GM12878 (cell line): Measurements from ENCODE around the gene UNC45B. TPM values are rescaled to one million over a fixed set of nuclear protein-coding genes. Genes with fewer than 3 reads are reported as not detected.

Source experiments
- ATAC-seq: fragments of 200-7000 bp; cut with Tn5 transposase; 3 replicates; pipeline ENCODE4 v1.9.1; 2020; ENCODE audit warnings: mild to moderate bottlenecking, moderate library complexity
- BruUV-seq: library from RNA; stranded (reverse); fragments of 400-500 nt; replicated peaks from 2 replicates; lab custom pipeline; 2021; lab: Mats Ljungman, UMichigan
- CTCF ChIA-PET: fragments of 300-600 bp; sonication (Branson Sonifier 250); formaldehyde crosslinking; extraction: SDS; loops from one replicate; lab custom pipeline; 2021; ENCODE audit warnings: inconsistent platforms; lab: Yijun Ruan, JAX
- POLR2A ChIA-PET: fragments of 350-600 bp; formaldehyde crosslinking; extraction: SDS; loops from one replicate; lab custom pipeline; 2021; ENCODE audit warnings: inconsistent platforms; lab: Charles Lee
- RAD21 ChIA-PET: fragments of 300-600 bp; sonication (Branson Sonifier 250); formaldehyde crosslinking; loops from one replicate; lab custom pipeline; 2023; ENCODE audit warnings: antibody characterized with exemption; ENCODE audit not compliant: unreplicated experiment; lab: Charles Lee
- SMC1A ChIA-PET: fragments of 300-600 bp; sonication (Branson Sonifier 250); formaldehyde crosslinking; loops from one replicate; lab custom pipeline; 2023; ENCODE audit not compliant: unreplicated experiment, uncharacterized antibody; lab: Charles Lee
- DNase-seq: peaks from one replicate; pipeline ENCODE4 v3.0.0-alpha.2; 2011; ENCODE audit warnings: low read depth, low spot score
- FAIRE-seq: peaks from 3 replicates; lab custom pipeline; 2011; peaks lifted over from hg19 to GRCh38; lab: Jason Lieb, UNC
- H2AFZ ChIP-seq: 2 replicates; pipeline ENCODE4 v1.6.0; 2011; ENCODE audit warnings: low read depth, low read length, control low read depth; ENCODE audit not compliant: control insufficient read depth
- H3K27ac ChIP-seq: 2 replicates; pipeline ENCODE4 v1.5.1; 2011; ENCODE audit warnings: control low read depth; ENCODE audit not compliant: control insufficient read depth, insufficient read depth
- H3K27me3 ChIP-seq, 2 experiments: replicated peaks in 1 of 2; 2 replicates each; pipeline versions ENCODE4 v1.6.0 to v1.6.1; 2011; ENCODE audit warnings: low read length in 1 of 2; ENCODE audit not compliant: control insufficient read depth in 2 of 2, insufficient read depth in 2 of 2
- H3K36me3 ChIP-seq, 2 experiments: 2 replicates each; pipeline ENCODE4 v1.5.1; 2011; ENCODE audit warnings: low read length in 1 of 2; ENCODE audit not compliant: control insufficient read depth in 2 of 2, insufficient read depth in 2 of 2
- H3K4me1 ChIP-seq: 2 replicates; pipeline ENCODE4 v1.6.1; 2011; ENCODE audit warnings: mild to moderate bottlenecking, low read length, moderate library complexity, mixed read lengths; ENCODE audit not compliant: control insufficient read depth, insufficient read depth
- H3K4me2 ChIP-seq: 2 replicates; pipeline ENCODE4 v1.6.0; 2011; ENCODE audit warnings: control low read depth; ENCODE audit not compliant: control insufficient read depth, insufficient read depth
- H3K4me3 ChIP-seq: fragments of 200-600 bp; sonication (generic); 2 replicates; pipeline ENCODE4 v1.5.1; 2016
- H3K79me2 ChIP-seq: 2 replicates; pipeline ENCODE4 v1.6.0; 2011; ENCODE audit warnings: low read length; ENCODE audit not compliant: control insufficient read depth, insufficient read depth
- H3K9ac ChIP-seq: 2 replicates; pipeline ENCODE4 v1.8.0; 2011; ENCODE audit warnings: low read length, control low read depth, mixed read lengths; ENCODE audit not compliant: control insufficient read depth, insufficient read depth
- H3K9me3 ChIP-seq: replicated peaks from 3 replicates; pipeline ENCODE4 v1.5.1; 2011; ENCODE audit warnings: mild to moderate bottlenecking, low read length; ENCODE audit not compliant: control insufficient read depth, insufficient read depth
- H4K20me1 ChIP-seq: 2 replicates; pipeline ENCODE4 v1.6.0; 2011; ENCODE audit not compliant: control insufficient read depth, insufficient read depth
- CHD1 ChIP-seq: IDR thresholded peaks from 2 replicates; pipeline ENCODE4 v1.6.1; 2012; ENCODE audit warnings: low read depth, low read length, improper control_type of control experiment
- CHD4 ChIP-seq: fragments of 200-600 bp; sonication (generic); IDR thresholded peaks from 2 replicates; pipeline ENCODE4 v1.6.1; 2016; ENCODE audit warnings: mild to moderate bottlenecking
- CREB1 ChIP-seq: IDR thresholded peaks from 2 replicates; pipeline ENCODE4 v1.6.1; 2012; ENCODE audit warnings: low read depth, mild to moderate bottlenecking, inconsistent platforms
- CREM ChIP-seq: IDR thresholded peaks from 2 replicates; pipeline ENCODE4 v1.6.1; 2014; ENCODE audit warnings: antibody characterized with exemption, low read depth
- EP300 ChIP-seq, 2 experiments: fragments of 150-350 bp in 1 of 2; IDR thresholded peaks; 2 replicates each; pipeline ENCODE4 v1.6.1; 2011 to 2012; ENCODE audit warnings: low read depth in 2 of 2, low read length in 2 of 2, borderline replicate concordance in 1 of 2, improper control_type of control experiment in 1 of 2, inconsistent platforms in 1 of 2; ENCODE audit not compliant: control insufficient read depth in 1 of 2
- KLF5 ChIP-seq: fragments of 450-650 bp; IDR thresholded peaks from 2 replicates; pipeline ENCODE4 v1.6.1; 2014; ENCODE audit warnings: mild to moderate bottlenecking; ENCODE audit not compliant: partially characterized antibody
- NRF1 ChIP-seq: conservative IDR thresholded peaks from 2 replicates; pipeline ENCODE4 v1.6.1; 2011; ENCODE audit warnings: mild to moderate bottlenecking, low read depth, low read length, improper control_type of control experiment
- POLR2A ChIP-seq: IDR thresholded peaks from 2 replicates; pipeline ENCODE4 v1.6.1; 2011; ENCODE audit warnings: low read depth, mild to moderate bottlenecking, low read length
- RB1 ChIP-seq: fragments of 450-650 bp; formaldehyde crosslinking; IDR thresholded peaks from 2 replicates; pipeline ENCODE4 v1.6.1; 2017; ENCODE audit warnings: mild to moderate bottlenecking, borderline replicate concordance
- RELB ChIP-seq: fragments of 450-650 bp; IDR thresholded peaks from 2 replicates; pipeline ENCODE4 v1.6.1; 2017; ENCODE audit warnings: low read depth, mild to moderate bottlenecking, moderate library complexity
- SPI1 ChIP-seq: IDR thresholded peaks from 2 replicates; pipeline ENCODE4 v1.6.1; 2011; ENCODE audit warnings: low read depth, mild to moderate bottlenecking, low read length, moderate library complexity, borderline replicate concordance; ENCODE audit not compliant: insufficient read depth
- SREBF1 ChIP-seq: IDR thresholded peaks from 2 replicates; pipeline ENCODE4 v1.6.1; 2012; ENCODE audit warnings: mild to moderate bottlenecking, low read length
- TAF1 ChIP-seq: IDR thresholded peaks from 2 replicates; pipeline ENCODE4 v1.6.1; 2011; ENCODE audit warnings: mild to moderate bottlenecking, low read depth, low read length, borderline replicate concordance
- TARDBP ChIP-seq: IDR thresholded peaks from 2 replicates; pipeline ENCODE4 v1.6.1; 2016; ENCODE audit warnings: borderline replicate concordance
- USF2 ChIP-seq: IDR thresholded peaks from 2 replicates; pipeline ENCODE4 v1.6.1; 2011; ENCODE audit warnings: low read depth, low read length, improper control_type of control experiment, borderline replicate concordance
- WGBS: methylation state at CpG from one replicate; pipeline ENCODE4 v1.1.6; 2016; ENCODE audit warnings: low lambda C conversion rate; ENCODE audit not compliant: insufficient replicate concordance, insufficient coverage; ENCODE audit errors: missing lambda C conversion rate; 5-methylcytosine and 5-hydroxymethylcytosine counted together
- in situ Hi-C: fragments of 300-500 bp; cut with MboI; formaldehyde crosslinking; loops from 9 replicates; pipeline ENCODE4 v1.14.3; 2018; ENCODE audit warnings: mixed read lengths
- intact Hi-C: fragments of 100-400 bp; cut with micrococcal nuclease; formaldehyde crosslinking; loops from one replicate; pipeline ENCODE4 v1.14.2; 2022; ENCODE audit not compliant: unreplicated experiment
- polyA plus RNA-seq, 11 experiments: library from polyadenylated mRNA; depleted of rRNA in 4 of 11; unstranded in 6 of 11; stranded (reverse) in 5 of 11; fragments of >200 nt; fragmentation: Nextera tagmentation in 4 of 11; fragmentation: Illumina TruSeq in 1 of 11; extraction: Ambion mirVana in 4 of 11; extraction: Trizol in 1 of 11; gene quantifications; 1 replicate in 1 of 11; 2 replicates in 10 of 11; pipeline versions ENCODE4 v1.2.1 to v1.2.3, GENCODE V29; 2011 to 2016; ENCODE audit warnings: inconsistent platforms in 2 of 11, missing spikeins in 2 of 11, low read depth in 1 of 11
- total RNA-seq, 4 experiments: library from RNA; depleted of rRNA in 3 of 4; stranded (reverse); fragments of >200 nt in 3 of 4; fragmentation: Illumina TruSeq in 1 of 4; extraction: Trizol in 1 of 4; gene quantifications; 2 replicates each; pipeline versions ENCODE4 v1.2.1 to v1.2.3, GENCODE V29; 2013 to 2021

Gene UNC45B
- total and polyA plus RNA-seq, 10 of the 15 experiments (the other 5 are each of a cell fraction or from before 2014, with no cell fraction given), result 0.03 TPM; not detected in 9

- in situ Hi-C loops, result no loop called here
- ChIA-PET SMC1A (interaction anchor here (0.5 kb wide), 1 partner anchor 216 kb away, joined by 4 read pairs; no protein-coding TSS in a partner anchor), POLR2A (interaction anchor here (0.6 kb wide), 1 partner anchor 91 kb away, joined by 4 read pairs; no protein-coding TSS in a partner anchor), CTCF (no interaction called here), RAD21 (no interaction called here)
- H3K27me3 ChIP-seq, result no peaks in the 10 kb centered on the region
- no peak overlapping the region for H3K9ac ChIP-seq
- ATAC-seq, result no peak
- BruUV-seq, result no TSS peak
- no peak for FAIRE-seq
- no peak overlapping the region for H3K27ac ChIP-seq
- H3K9me3 ChIP-seq, result no peaks in the 10 kb centered on the region
- TF ChIP-seq NRF1, result no peak
- no peak for TF ChIP-seq TARDBP
- TF ChIP-seq CHD1, result no peak
- TF ChIP-seq USF2, result no peak
- TF ChIP-seq SPI1, result no peak
- TF ChIP-seq SREBF1, result no peak
- TF ChIP-seq RB1, result no peak
- TF ChIP-seq CREM, result no peak
- TF ChIP-seq EP300 (IDR thresholded peaks at IDR 0.05; ENCODE audit: borderline replicate concordance in 1 of 2, control insufficient read depth in 1 of 2, low read depth in 2 of 2, low read length in 2 of 2), result no peak
- TF ChIP-seq POLR2A, result no peak
- TF ChIP-seq CREB1, result no peak
- no peak for TF ChIP-seq RELB
- TF ChIP-seq KLF5, result no peak
- no peak for TF ChIP-seq CHD4
- TF ChIP-seq TAF1, result no peak
- peaks cover 2% of the 10 kb centered on the region; the same call in 1 of the 2 replicates for H3K4me1 ChIP-seq
- H3K79me2 ChIP-seq, result no peaks in the 10 kb centered on the region
- H2AFZ ChIP-seq, result no peak overlapping the region
- DNase-seq, result no peak
- H3K36me3 ChIP-seq, result no peaks in the 10 kb centered on the region
- intact Hi-C loops, result no loop called here
- H4K20me1 ChIP-seq, result no peaks in the 10 kb centered on the region
- no peak overlapping the region for H3K4me2 ChIP-seq
- 67% methylated on average over 5 of the region's 5 CpGs for WGBS
- H3K4me3 ChIP-seq, result no peak overlapping the region
These were observed 89.2 kb downstream of the UNC45B start for GRCh38 chr17:35236821-35237220.
